Renal pelvis (tissue), 4 donors: ENCODE data around the gene DGKI. TPM values are rescaled to one million over a fixed set of nuclear protein-coding genes. Genes with fewer than 3 reads are reported as not detected.
A peak's percentile ranks its signal among the peaks of the same experiment; 100 is the strongest.

Experiments
- DNase-seq: peaks from one replicate; pipeline ENCODE4 v3.0.0-alpha.2; 2013
- polyA plus RNA-seq, 3 donors: library from polyadenylated mRNA; unstranded; fragments of 120-200 nt; gene quantifications; one replicate each; pipeline ENCODE4 v1.2.1, GENCODE V29; 2013; ENCODE audit not compliant: insufficient read length in 3 of 3

The DGKI gene
- polyA plus RNA-seq, 3 donors = 1.5 to 2.3 (median 1.6) TPM

- DNase-seq = no peak
These were observed 491.8 kb downstream of the DGKI start for GRCh38 chr7:137354961-137355360.

DNA sequence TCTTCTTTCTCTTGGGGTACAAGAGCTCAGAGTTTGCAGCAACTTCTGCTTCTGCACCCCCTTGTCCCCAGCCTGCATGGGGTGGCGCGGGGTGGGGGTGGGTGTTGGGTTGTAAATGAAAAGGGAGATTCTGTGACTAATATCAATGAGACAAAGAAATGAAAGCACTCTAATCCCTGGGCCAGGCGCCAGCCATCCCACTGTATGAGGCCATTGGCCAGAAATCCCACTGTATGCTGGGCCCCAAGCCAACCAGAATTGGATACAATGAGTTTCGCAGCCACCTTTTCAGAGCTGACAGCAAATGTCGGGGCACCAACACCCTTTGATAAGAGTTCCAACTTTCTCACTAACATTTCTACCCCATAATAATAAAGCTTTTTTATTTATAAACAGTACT is 492.4 kb downstream of the DGKI start:
- DNase-seq = no peak

GRCh38 chr7:137351941-137352340 is 494.8 kb downstream of the DGKI start:
- DNase-seq = no peak

GRCh38 chr7:137345799-137346449 is 500.9 kb downstream of the DGKI start:
- no peak for DNase-seq

DNA sequence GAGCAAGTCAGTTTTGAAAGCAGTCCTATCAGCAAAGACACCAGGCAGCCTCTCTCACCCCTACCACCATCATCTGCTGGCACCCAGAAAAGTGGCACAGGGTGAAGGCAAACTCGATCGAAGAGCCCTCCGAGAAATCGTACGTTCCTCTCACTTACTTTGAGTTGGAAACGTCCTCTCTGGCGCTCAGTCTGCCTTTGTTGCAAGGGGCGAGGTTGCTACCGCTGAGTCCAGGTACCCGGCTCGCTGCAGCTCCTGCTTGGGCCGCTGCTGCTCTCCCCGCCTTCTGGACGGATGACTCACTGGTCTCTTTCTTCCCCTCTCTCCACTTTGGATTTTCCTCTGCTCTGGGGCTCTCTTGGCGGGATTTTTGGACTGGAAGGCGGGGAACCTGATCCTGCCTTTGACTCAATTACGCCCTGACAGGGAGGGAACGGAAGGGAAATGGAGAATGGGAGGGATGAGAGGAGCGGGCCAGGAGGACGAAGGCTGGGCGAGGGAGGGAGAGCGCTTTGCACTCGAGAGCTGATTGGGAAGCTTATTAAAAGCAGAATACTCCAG is 503.4 kb downstream of the DGKI start, which contains the start of gene PTN:
Gene PTN, minus strand, starts transcription at position 453 of the 561 bp plus-strand sequence. CDS start 88,760 bp downstream, outside the sequence.
- peak; percentile 70 for DNase-seq

DNA sequence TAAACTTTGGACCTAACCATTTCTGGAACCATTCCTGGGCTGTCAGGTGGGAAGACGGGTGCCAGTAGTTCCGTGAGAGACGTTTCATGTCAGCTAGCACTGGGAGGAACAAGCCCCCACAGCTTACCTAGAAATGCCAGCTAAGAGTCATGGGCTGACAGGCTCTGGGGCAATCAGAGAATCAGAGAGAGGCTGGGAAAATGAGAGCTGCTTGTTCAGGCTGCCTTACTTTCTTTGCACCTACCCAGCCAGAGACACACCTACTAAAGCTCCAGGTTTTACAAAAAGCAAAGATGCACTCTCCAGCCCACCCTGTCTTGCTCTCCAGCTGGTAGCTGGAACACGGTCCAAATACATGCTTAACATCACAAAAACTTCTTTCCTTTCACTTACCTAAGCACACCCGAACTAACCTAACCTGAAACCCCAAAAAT is 503.9 kb downstream of the DGKI start:
- no peak for DNase-seq

GRCh38 chr7:137342265-137342664 is 504.5 kb downstream of the DGKI start:
- DNase-seq = no peak

DNA sequence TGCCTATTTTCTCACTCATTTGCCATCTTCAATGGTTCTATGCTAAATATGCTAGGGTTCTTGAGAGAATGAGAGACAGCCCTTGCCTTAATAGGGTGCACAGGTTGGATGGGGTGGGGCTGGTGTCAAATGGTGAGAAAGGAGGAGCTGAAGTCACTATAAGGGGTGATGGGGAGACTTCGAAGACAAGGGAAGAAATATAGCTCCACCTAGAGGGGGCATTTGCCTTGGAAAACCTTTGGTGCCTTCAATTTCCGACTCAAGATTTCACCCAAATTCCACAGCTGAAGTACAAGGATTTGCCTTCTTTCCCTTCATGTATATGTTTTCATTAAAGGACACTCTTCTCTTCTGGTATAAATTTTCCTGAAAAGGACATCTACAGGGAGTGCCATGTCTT is 508.9 kb downstream of the DGKI start:
- DNase-seq = no peak

DNA sequence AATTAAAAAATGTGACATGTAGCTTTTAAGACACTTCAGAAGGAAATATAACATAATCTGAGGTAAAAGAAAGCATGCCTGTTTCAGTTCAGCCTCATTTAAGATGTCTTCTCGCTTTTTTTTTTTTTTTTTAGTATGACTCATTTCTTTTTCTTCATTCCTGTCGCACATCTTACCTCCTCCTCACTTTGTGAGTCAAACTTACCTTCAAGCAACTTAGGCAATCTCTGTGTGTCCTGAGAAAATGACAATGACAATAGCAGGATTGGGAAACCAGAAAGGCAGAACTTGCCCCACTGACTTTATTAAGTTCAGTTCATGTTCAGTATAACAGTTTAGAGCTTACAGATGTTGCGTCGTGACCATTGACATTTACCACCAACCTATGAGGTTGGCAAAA is 511.0 kb downstream of the DGKI start:
- no peak for DNase-seq

- no peak for DNase-seq
These were observed 515.4 kb downstream of the DGKI start for GRCh38 chr7:137331378-137331777.

Other genes with a start within 250 kb of the DGKI start
- 10 to 100 TPM; 49.4 to 55.1 (median 49.7) TPM for gene CREB3L2, start 155.1 kb upstream of the DGKI start, polyA plus RNA-seq
- gene AKR1D1, start 229.5 kb upstream of the DGKI start, polyA plus RNA-seq = under 1 TPM in 2 of 3 donors, not detected in 1; 0.13 to 0.34 TPM